Measurements from ENCODE around the gene CA11.

CA11 gene

GRCh38 chr19:48614436-48615230, 31.4 kb downstream of the CA11 start, which contains the start of gene FAM83E:
TSS of gene FAM83E (minus strand) at chr19:48615076. CDS start at chr19:48613372, 1,704 bp downstream.
- TF ChIP-seq, protein P1, sequence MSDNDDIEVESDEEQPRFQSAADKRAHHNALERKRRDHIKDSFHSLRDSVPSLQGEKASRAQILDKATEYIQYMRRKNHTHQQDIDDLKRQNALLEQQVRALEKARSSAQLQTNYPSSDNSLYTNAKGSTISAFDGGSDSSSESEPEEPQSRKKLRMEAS (IDR thresholded peaks at IDR 0.05; ENCODE audit: low read depth, low read length) = no peak
- no peak for TF ChIP-seq MYC (IDR thresholded peaks at IDR 0.05; ENCODE audit: low read depth, low read length)
- DNase-seq (ENCODE audit: low read depth) = peak; percentile 75
- peak within 1 kb of the TSS; percentile 68 for H3K4me3 ChIP-seq (ENCODE audit: low read depth, low read length)

GRCh38 chr19:48613852-48614435, 32.0 kb downstream of the CA11 start:
- no peak for DNase-seq (ENCODE audit: low read depth)
- no peak overlapping the region for H3K4me3 ChIP-seq (ENCODE audit: low read depth, low read length)
- no peak for TF ChIP-seq MYC (IDR thresholded peaks at IDR 0.05; ENCODE audit: low read depth, low read length)
- no peak for TF ChIP-seq POLR2A (IDR thresholded peaks at IDR 0.05; ENCODE audit: extremely low read depth, insufficient read length)
- TF ChIP-seq, protein P2, sequence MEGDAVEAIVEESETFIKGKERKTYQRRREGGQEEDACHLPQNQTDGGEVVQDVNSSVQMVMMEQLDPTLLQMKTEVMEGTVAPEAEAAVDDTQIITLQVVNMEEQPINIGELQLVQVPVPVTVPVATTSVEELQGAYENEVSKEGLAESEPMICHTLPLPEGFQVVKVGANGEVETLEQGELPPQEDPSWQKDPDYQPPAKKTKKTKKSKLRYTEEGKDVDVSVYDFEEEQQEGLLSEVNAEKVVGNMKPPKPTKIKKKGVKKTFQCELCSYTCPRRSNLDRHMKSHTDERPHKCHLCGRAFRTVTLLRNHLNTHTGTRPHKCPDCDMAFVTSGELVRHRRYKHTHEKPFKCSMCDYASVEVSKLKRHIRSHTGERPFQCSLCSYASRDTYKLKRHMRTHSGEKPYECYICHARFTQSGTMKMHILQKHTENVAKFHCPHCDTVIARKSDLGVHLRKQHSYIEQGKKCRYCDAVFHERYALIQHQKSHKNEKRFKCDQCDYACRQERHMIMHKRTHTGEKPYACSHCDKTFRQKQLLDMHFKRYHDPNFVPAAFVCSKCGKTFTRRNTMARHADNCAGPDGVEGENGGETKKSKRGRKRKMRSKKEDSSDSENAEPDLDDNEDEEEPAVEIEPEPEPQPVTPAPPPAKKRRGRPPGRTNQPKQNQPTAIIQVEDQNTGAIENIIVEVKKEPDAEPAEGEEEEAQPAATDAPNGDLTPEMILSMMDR (IDR thresholded peaks at IDR 0.05; ENCODE audit: low read depth, low read length) = no peak
- TF ChIP-seq, protein P1 (IDR thresholded peaks at IDR 0.05; ENCODE audit: low read depth, low read length) = no peak

DNA sequence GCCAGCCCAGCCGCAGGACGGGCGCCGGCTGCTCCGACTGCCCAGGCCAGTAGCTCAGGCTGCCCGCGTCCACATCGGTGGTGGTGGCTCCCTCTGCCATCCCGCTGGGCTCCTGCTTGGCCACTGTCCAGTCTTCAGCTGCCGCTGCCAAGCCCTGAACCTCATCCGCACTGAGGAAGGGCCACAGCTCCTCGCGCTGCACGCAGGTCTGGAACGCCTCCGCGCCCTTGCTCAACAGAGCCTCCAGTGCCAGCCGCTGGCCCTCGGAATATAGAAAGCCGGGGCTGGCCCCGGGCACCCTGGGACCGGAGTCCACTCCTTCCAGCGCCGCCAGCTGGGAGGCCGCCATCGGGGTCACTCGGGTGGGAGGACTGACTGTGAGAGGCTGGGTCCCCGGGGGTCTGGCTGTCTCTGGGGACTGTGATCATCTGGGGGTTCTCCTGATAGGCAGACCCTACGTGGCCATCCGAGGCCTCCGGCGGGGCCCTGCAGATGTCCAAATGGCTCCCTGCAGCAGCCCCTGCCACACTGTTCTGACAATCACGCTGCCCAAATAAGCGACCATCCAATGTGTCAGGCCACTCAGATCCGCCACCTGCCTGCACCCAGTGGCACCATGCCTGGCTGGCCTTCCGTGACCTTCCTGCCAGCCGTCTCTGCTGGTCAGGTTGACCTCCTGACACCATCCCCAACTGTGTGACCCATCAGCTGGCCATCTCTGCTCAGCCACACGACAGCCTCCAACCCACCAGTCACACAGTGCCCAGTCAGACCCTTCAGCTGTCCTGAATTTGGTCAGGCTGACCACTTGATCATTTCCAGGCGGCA, 32.7 kb downstream of the CA11 start:
- no peak overlapping the region for H3K4me3 ChIP-seq (ENCODE audit: low read depth, low read length)
- DNase-seq (ENCODE audit: low read depth) = no peak
- TF ChIP-seq, protein P2 (IDR thresholded peaks at IDR 0.05; ENCODE audit: low read depth, low read length) = no peak
- TF ChIP-seq, protein P1 (IDR thresholded peaks at IDR 0.05; ENCODE audit: low read depth, low read length) = no peak
- TF ChIP-seq MYC (IDR thresholded peaks at IDR 0.05; ENCODE audit: low read depth, low read length) = no peak
- no peak for TF ChIP-seq POLR2A (IDR thresholded peaks at IDR 0.05; ENCODE audit: extremely low read depth, insufficient read length)

- TF ChIP-seq, protein P2 (IDR thresholded peaks at IDR 0.05; ENCODE audit: low read depth, low read length) = no peak
- TF ChIP-seq, protein P1 (IDR thresholded peaks at IDR 0.05; ENCODE audit: low read depth, low read length) = no peak
- TF ChIP-seq POLR2A (IDR thresholded peaks at IDR 0.05; ENCODE audit: extremely low read depth, insufficient read length) (no peak), MYC (IDR thresholded peaks at IDR 0.05; ENCODE audit: low read depth, low read length) (no peak)
- no peak overlapping the region for H3K4me3 ChIP-seq (ENCODE audit: low read depth, low read length)
- peak; percentile 60 for DNase-seq (ENCODE audit: low read depth)
Measured at GRCh38 chr19:48611872-48612271, 34.1 kb downstream of the CA11 start.

DNA sequence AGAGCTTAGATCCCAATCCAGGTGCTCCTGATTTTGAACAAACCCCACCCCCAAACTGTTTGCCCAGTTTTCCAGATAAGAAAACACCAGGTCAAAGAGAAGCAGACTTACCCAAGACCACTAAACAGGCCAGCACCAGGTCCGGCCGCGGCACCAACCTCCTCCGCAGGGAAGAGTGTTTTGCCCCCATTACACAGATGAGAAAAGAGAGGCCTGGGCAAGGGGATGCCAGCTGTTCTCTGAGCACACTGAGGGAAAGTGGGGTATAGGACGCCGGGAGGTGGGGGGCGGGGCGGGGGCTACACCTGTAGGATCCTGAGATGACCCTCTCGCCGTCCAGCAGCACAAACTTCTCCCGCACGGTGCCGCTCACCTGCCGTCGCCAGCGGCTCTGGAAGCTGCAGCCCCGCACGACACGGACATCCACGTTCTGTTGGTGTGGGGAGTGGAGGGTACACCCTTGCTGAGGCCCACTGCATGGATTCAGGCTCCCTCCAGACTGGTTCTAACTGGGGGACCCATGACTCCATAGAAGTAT, 36.3 kb downstream of the CA11 start:
- TF ChIP-seq, protein P1 (IDR thresholded peaks at IDR 0.05; ENCODE audit: low read depth, low read length) = no peak
- TF ChIP-seq, protein P2 (IDR thresholded peaks at IDR 0.05; ENCODE audit: low read depth, low read length) = no peak
- no peak for TF ChIP-seq POLR2A (IDR thresholded peaks at IDR 0.05; ENCODE audit: extremely low read depth, insufficient read length)
- TF ChIP-seq MYC (IDR thresholded peaks at IDR 0.05; ENCODE audit: low read depth, low read length) = no peak
- H3K4me3 ChIP-seq (ENCODE audit: low read depth, low read length) = no peak overlapping the region
- DNase-seq (ENCODE audit: low read depth) = no peak

Measured in NB4 (cell line).